Epithelial cell of prostate (primary cell): ENCODE measurements around the gene DCAF11.

Experiments used
- DNase-seq: peaks from one replicate; pipeline ENCODE4 v3.0.0-alpha.2; 2011; ENCODE audit warnings: low read depth, low spot score
- H3K27ac ChIP-seq: fragments of 450-650 bp; 2 replicates; pipeline ENCODE4 v1.5.1; 2017; ENCODE audit warnings: mild to moderate bottlenecking

DCAF11 gene

GRCh38 chr14:24114532-24115421 is at the start of gene DCAF11, which contains the start of gene NRL:
Gene DCAF11 (plus strand): TSS chr14:24114777. CDS start chr14:24115595, 818 bp downstream.
Gene NRL (minus strand): TSS chr14:24114949. CDS start chr14:24082848, 32,101 bp downstream.
- DNase-seq = peak; percentile 99
- H3K27ac ChIP-seq = peak within 1 kb of the TSS; percentile 97

GRCh38 chr14:24064856-24065255 is 49.7 kb upstream of the DCAF11 start:
- no peak overlapping the region for H3K27ac ChIP-seq
- no peak for DNase-seq

GRCh38 chr14:24065408-24065807 is 49.2 kb upstream of the DCAF11 start:
- DNase-seq = no peak
- H3K27ac ChIP-seq = no peak overlapping the region

GRCh38 chr14:24066496-24067132 is 48.0 kb upstream of the DCAF11 start:
- no peak for DNase-seq
- H3K27ac ChIP-seq = no peak overlapping the region

GRCh38 chr14:24067133-24068082 is 47.2 kb upstream of the DCAF11 start:
- no peak overlapping the region for H3K27ac ChIP-seq
- DNase-seq = no peak

GRCh38 chr14:24068711-24069410 is 45.7 kb upstream of the DCAF11 start:
- no peak for DNase-seq
- H3K27ac ChIP-seq = no peak overlapping the region

GRCh38 chr14:24069411-24069735 is 45.2 kb upstream of the DCAF11 start:
- DNase-seq = no peak
- no peak overlapping the region for H3K27ac ChIP-seq

- H3K27ac ChIP-seq = no peak overlapping the region
- no peak for DNase-seq
Measured at GRCh38 chr14:24070285-24071143, 44.1 kb upstream of the DCAF11 start.

- H3K27ac ChIP-seq = no peak within 1 kb of the TSS
- DNase-seq = no peak
Measured at GRCh38 chr14:24071144-24071697, 43.4 kb upstream of the DCAF11 start, which contains the start of gene CPNE6. Gene CPNE6 (plus strand): TSS chr14:24071562. CDS start chr14:24072937, 1,375 bp downstream.

- DNase-seq = no peak
- H3K27ac ChIP-seq = no peak overlapping the region
Measured at GRCh38 chr14:24071836-24072430, 42.6 kb upstream of the DCAF11 start.

- H3K27ac ChIP-seq = no peak overlapping the region
- no peak for DNase-seq
Measured at GRCh38 chr14:24072436-24072835, 42.1 kb upstream of the DCAF11 start.

GRCh38 chr14:24072881-24073877 is 41.4 kb upstream of the DCAF11 start:
- H3K27ac ChIP-seq = no peak overlapping the region
- DNase-seq = no peak

GRCh38 chr14:24074625-24075484 is 39.7 kb upstream of the DCAF11 start:
- no peak for DNase-seq
- H3K27ac ChIP-seq = no peak overlapping the region

- DNase-seq = no peak
- no peak overlapping the region for H3K27ac ChIP-seq
Measured at GRCh38 chr14:24075485-24076301, 38.9 kb upstream of the DCAF11 start.

- no peak for DNase-seq
- no peak overlapping the region for H3K27ac ChIP-seq
Measured at GRCh38 chr14:24076302-24076601, 38.3 kb upstream of the DCAF11 start.
